ENCODE results near the gene GFI1B.
"Not testable (repeated sequence)": the region's sequence is repeated elsewhere in the genome, so short reads cannot be mapped to it uniquely, and the experiment has no call there.

The GFI1B gene

GRCh38 chr9:132969783-132970182 is 8.7 kb upstream of the GFI1B start:
- DNase-seq = no peak

- no peak for DNase-seq
Observed at GRCh38 chr9:132970324-132971062, 8.0 kb upstream of the GFI1B start.

- DNase-seq = no peak
Observed at GRCh38 chr9:132973166-132973565, 5.3 kb upstream of the GFI1B start.

DNA sequence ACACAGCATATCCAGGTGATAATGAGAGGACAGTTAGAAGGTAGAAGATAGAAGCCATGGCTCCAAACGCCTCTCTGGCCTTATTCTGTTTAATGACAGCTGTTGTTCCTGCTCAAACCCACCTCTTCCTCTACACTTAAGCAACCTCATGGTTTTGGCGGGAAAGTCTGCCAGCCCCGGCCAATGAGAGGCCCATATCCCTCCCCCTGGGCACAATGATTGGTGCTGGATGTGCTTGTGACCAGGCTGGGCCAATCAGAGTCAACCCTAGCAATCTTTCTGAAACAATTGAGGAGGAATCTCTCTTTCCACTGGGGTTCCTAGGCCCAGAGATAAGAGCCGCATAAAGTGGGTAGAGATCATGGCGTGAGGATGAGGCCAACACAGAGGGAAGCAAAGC is 4.8 kb upstream of the GFI1B start:
- DNase-seq = no peak

- DNase-seq = no peak
Observed at GRCh38 chr9:132975961-132976360, 2.5 kb upstream of the GFI1B start.

DNA sequence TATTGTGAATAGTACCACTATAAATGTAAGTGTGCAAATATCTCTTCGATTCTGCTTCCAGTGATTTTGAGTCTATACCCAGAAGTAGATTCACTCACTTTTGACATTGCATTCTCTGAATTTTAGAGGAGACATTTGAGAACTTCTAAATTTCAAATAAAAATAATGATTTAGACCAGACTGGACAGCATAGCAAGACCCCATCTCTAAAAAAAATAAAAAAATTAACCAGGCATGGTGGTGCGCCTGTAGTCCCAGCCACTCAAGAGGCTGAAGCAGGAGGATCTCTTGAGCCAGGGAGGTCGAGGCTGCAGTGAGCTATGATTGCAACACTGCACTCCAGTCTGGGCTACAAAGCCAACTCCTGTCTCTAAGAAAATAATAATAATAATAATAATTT is 1.9 kb upstream of the GFI1B start:
- no peak for DNase-seq

DNA sequence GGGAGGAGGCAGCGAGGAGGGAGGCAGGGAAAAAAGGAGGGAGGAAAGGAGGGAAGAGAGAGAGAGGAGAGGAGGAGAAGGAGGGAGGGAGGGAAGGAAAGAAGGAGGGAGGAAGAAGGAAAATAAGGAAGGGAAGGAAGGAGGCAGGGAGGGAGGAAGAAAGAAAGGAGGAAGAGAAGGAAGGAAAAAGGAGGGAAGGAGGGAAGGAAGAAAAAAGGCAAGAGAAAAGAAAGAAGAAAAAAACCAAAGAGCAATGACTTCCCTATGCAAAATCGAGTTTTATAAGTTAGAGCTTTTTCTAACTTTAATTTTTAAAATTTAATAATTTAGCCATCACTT is 413 bp upstream of the GFI1B start:
- no peak for DNase-seq

- DNase-seq = no peak
Observed at GRCh38 chr9:132980157-132980556, 1.7 kb downstream of the GFI1B start.

DNA sequence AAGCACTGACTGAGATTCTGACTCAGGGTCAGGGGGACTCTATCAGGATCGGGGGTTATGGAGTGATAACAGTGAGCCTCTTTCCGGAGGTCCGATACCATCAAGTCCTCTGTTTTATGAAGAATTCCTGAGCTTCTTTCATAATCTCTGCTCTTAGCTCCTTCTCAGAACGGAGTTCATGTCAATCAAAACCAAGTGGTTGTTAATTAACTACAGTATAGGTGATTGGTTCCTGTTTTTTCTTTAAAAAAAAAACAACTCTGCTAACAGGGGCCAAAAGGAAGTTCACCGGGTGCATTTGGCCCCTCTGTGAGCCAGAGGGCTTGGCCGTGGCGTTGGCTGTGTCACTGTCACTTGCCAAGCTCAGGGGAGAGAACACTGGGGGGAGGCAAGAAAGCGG is 4.0 kb downstream of the GFI1B start:
- DNase-seq = no peak

GRCh38 chr9:132983491-132984201 is 5.2 kb downstream of the GFI1B start:
- no peak for DNase-seq

- no peak for DNase-seq
Observed at GRCh38 chr9:132984202-132985070, 5.9 kb downstream of the GFI1B start.

DNA sequence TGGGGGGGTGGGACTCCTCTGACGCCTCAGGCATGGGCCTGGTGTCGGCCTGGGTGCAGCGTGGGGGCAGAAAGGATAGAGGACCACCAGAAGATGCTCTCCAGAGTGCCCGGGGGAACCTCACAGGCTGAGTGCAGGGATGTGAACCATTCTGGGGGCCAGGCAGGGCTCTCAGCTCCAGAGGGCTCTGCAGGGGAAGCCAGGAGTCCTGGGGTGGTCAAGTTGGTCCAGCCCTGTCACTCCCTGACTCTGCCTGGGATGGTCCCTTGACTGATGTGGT is 6.5 kb downstream of the GFI1B start:
- no peak for DNase-seq

DNA sequence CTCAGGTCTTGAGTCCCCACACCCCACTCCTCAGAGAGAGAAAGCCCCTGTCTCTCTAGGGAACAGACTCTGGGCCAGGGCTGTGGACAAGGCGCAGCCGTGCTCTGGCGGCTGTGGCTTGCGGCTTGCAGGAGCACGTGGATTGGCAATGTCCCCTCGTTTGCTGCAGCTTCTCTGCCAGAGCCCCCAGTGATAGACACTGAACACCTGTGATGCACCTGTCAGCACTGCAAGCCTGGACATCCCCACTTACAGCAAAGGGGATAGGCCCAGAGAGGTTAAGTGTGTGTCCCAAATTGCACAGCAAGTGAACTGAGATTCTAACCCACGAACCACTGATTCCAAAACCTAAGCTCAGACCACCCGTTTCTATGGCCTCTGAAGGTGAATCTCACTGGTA is 7.0 kb downstream of the GFI1B start:
- no peak for DNase-seq

DNA sequence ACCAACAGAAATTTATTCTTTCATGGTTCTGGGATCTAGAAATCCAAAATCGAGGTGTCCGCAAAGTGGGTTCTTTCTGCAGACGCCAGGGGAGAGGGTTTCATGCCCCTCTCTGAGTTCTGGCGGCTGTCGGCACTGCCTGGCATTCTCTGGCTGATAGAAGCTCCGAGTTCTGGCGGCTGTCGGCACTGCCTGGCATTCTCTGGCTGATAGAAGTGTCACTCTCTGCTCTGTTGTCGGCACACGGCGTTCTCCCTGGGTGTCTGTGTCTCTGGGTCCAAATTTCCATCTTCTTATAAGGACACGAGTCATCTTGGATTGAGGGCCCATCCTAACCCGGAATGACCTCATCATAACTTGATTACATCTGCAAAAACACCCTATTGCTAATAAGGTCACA is 7.6 kb downstream of the GFI1B start:
- no peak for DNase-seq

GRCh38 chr9:132986640-132987620 is 8.4 kb downstream of the GFI1B start:
- no peak for DNase-seq

GRCh38 chr9:132988244-132989013 is 9.9 kb downstream of the GFI1B start:
- DNase-seq = no peak

DNA sequence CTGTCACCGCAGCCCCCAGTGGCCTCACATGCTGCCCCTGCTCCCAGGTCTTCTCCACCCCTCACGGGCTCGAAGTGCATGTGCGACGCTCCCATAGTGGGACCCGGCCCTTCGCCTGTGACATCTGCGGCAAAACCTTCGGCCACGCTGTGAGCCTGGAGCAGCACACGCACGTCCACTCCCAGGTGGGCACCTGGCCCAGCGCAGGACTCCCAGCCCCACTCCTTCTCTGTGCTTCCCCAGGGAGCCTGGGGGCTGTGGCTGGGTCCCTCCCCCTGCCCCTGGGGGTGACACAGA is 10.5 kb downstream of the GFI1B start:
- no peak for DNase-seq

- DNase-seq = no peak
Observed at GRCh38 chr9:132989414-132989996, 11.0 kb downstream of the GFI1B start.

DNA sequence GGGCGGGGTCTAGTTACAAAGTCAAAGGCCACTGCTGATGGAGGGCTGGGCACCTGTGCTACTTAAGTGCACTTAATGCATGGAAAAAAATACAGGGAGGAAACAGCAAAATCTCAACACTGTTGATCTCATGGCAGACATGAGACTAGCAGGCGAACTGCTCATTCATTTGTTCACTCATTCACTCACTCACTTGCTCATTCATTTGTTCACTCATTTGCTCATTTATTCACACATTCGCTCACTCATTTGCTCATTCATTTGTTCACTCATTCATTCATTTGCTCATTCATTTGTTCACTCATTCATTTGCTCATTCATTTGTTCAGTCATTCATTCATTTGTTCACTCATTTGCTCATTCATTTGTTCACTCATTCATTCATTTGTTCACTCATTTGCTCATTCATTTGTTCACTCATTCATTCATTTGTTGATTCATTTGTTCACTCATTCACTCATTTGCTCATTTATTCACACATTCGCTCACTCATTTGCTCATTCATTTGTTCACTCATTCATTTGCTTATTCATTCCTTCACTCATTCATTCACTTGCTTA is 11.6 kb downstream of the GFI1B start:
- not testable (repeated sequence) for DNase-seq

GRCh38 chr9:132990781-132991180 is 12.3 kb downstream of the GFI1B start:
- no peak for DNase-seq

Data from T-helper 9 cell (primary cell).